ENCODE data around the gene CLCN5. TPM values are rescaled to one million over a fixed set of nuclear protein-coding genes. Genes with fewer than 3 reads are reported as not detected.

Gene CLCN5
- total and polyA plus RNA-seq, 2 experiments from 2014 or later: 3.7 to 13.6 TPM

- TF ChIP-seq, protein P1, sequence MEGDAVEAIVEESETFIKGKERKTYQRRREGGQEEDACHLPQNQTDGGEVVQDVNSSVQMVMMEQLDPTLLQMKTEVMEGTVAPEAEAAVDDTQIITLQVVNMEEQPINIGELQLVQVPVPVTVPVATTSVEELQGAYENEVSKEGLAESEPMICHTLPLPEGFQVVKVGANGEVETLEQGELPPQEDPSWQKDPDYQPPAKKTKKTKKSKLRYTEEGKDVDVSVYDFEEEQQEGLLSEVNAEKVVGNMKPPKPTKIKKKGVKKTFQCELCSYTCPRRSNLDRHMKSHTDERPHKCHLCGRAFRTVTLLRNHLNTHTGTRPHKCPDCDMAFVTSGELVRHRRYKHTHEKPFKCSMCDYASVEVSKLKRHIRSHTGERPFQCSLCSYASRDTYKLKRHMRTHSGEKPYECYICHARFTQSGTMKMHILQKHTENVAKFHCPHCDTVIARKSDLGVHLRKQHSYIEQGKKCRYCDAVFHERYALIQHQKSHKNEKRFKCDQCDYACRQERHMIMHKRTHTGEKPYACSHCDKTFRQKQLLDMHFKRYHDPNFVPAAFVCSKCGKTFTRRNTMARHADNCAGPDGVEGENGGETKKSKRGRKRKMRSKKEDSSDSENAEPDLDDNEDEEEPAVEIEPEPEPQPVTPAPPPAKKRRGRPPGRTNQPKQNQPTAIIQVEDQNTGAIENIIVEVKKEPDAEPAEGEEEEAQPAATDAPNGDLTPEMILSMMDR (conservative IDR thresholded peaks at IDR 0.05; ENCODE audit: low read depth in 2 of 2): no peak
- TF ChIP-seq ETS1 (IDR thresholded peaks at IDR 0.05) (no peak), NANOG (IDR thresholded peaks at IDR 0.05; ENCODE audit: borderline replicate concordance) (no peak), ZNF114 (CRISPR knock-in tag; IDR thresholded peaks at IDR 0.05) (no peak), POLR2AphosphoS5 (IDR thresholded peaks at IDR 0.05; ENCODE audit: low read depth) (no peak)
These were observed 7.6 kb downstream of the CLCN5 start (continued) for GRCh38 chrX:49930039-49930438.

- no peaks in the 10 kb centered on the region for H3K4me1 Mint-ChIP-seq
- no peak overlapping the region for H3K27ac Mint-ChIP-seq
- Histone ChIP-seq H2AFZ (no peak overlapping the region), H3K4me1 (ENCODE audit: insufficient read depth) (no peaks in the 10 kb centered on the region), H3K4me2 (no peak overlapping the region), H3K36me3 (ENCODE audit: insufficient read depth) (no peaks in the 10 kb centered on the region), H4K20me1 (replicated peaks; ENCODE audit: insufficient read depth) (no peaks in the 10 kb centered on the region), H3K27me3 (ENCODE audit: insufficient read depth) (no peaks in the 10 kb centered on the region), H3K4me3 (no peak overlapping the region), H3K9me2 (ENCODE audit: insufficient read depth) (no peaks in the 10 kb centered on the region), H3F3A (replicated peaks; ENCODE audit: low read depth) (no peaks in the 10 kb centered on the region), H3K79me2 (replicated peaks; ENCODE audit: insufficient read depth) (no peaks in the 10 kb centered on the region), H3K27ac (ENCODE audit: low read depth) (no peak overlapping the region)
- DNase-seq (ENCODE audit: low spot score): no peak
- H3K4me3 Mint-ChIP-seq: no peak overlapping the region
- ATAC-seq: no peak
- no peaks in the 10 kb centered on the region for H3K36me3 Mint-ChIP-seq (ENCODE audit: low read depth)
- H3K27me3 Mint-ChIP-seq (ENCODE audit: insufficient read depth, low read depth, poor library complexity): no peaks in the 10 kb centered on the region
- H3K9me3 Mint-ChIP-seq: no peaks in the 10 kb centered on the region
- no peak for TF ChIP-seq JUNB (IDR thresholded peaks at IDR 0.05; ENCODE audit: unreplicated experiment)
- TF ChIP-seq POLR2AphosphoS5 (IDR thresholded peaks at IDR 0.05; ENCODE audit: low read depth): no peak
- TF ChIP-seq CREB1 (CRISPR knock-in tag; IDR thresholded peaks at IDR 0.05; ENCODE audit: low read depth): no peak
- no peak for TF ChIP-seq EZH2phosphoT487 (IDR thresholded peaks at IDR 0.05; ENCODE audit: unreplicated experiment)
- no peak for TF ChIP-seq STAT1 (IDR thresholded peaks at IDR 0.05; ENCODE audit: unreplicated experiment)
- no peak for TF ChIP-seq ZNF462 (CRISPR knock-in tag; IDR thresholded peaks at IDR 0.05)
- no peak for TF ChIP-seq ZNF114 (CRISPR knock-in tag; IDR thresholded peaks at IDR 0.05)
These were observed 10.4 kb downstream of the CLCN5 start for GRCh38 chrX:49932791-49933190.
